K562 (cell line): ENCODE measurements around the gene ASCC1. TPM values are rescaled to one million over a fixed set of nuclear protein-coding genes. Genes with fewer than 3 reads are reported as not detected.
A peak's percentile ranks its signal among the peaks of the same experiment; 100 is the strongest.

Experiments
- ATAC-seq: fragments of 200-7000 bp; cut with Tn5 transposase; 3 replicates; pipeline ENCODE4 v1.9.1; 2020; ENCODE audit warnings: moderate library complexity
- BruUV-seq: library from RNA; stranded (reverse); fragments of 400-500 nt; replicated peaks from 2 replicates; lab custom pipeline; 2021; lab: Mats Ljungman, UMichigan
- CTCF ChIA-PET: fragments of 300-600 bp; formaldehyde crosslinking; extraction: SDS; loops from one replicate; lab custom pipeline; 2021; ENCODE audit warnings: low intra/inter-chr PET ratio; lab: Yijun Ruan, JAX
- POLR2A ChIA-PET: fragments of 300-600, 350-650 bp; sonication (Branson Sonifier 250); formaldehyde crosslinking; extraction: SDS; loops from one replicate; lab custom pipeline; 2021; ENCODE audit warnings: antibody characterized with exemption, inconsistent platforms; lab: Yijun Ruan, JAX
- DNase-seq, 4 experiments: peaks; one replicate each; pipeline versions ENCODE4 v3.0.0 to v3.0.0-alpha.2; 2011 to 2018; ENCODE audit warnings: low spot score in 3 of 4, mixed read lengths in 3 of 4; ENCODE audit errors: extremely low read depth in 1 of 4
- FAIRE-seq: peaks from 2 replicates; lab custom pipeline; 2011; peaks lifted over from hg19 to GRCh38; lab: Jason Lieb, UNC
- H2AFZ ChIP-seq: 2 replicates; pipeline ENCODE4 v1.6.0; 2011; ENCODE audit warnings: low read depth, low read length, control low read depth, inconsistent platforms
- H3K27ac ChIP-seq: fragments of 200-600 bp; 3 replicates; pipeline ENCODE4 v1.8.0; 2011; ENCODE audit warnings: low read depth, mild to moderate bottlenecking, control low read depth, inconsistent platforms, low read length, moderate library complexity, mixed read lengths; ENCODE audit errors: extremely low read depth
- H3K27me3 ChIP-seq, 2 experiments: fragments of 300-600 bp in 1 of 2; 2 replicates in 1 of 2; 3 replicates in 1 of 2; pipeline versions ENCODE4 v1.6.0 to v1.8.0; 2011; ENCODE audit warnings: inconsistent platforms in 2 of 2, low read length in 2 of 2, mild to moderate bottlenecking in 1 of 2, mixed read lengths in 1 of 2, moderate library complexity in 1 of 2; ENCODE audit not compliant: control insufficient read depth in 2 of 2, insufficient read depth in 2 of 2
- H3K36me3 ChIP-seq: fragments of 300-600 bp; 3 replicates; pipeline ENCODE4 v1.8.0; 2011; ENCODE audit warnings: mild to moderate bottlenecking, low read length, inconsistent platforms; ENCODE audit not compliant: control insufficient read depth, insufficient read depth
- H3K4me1 ChIP-seq, 2 experiments: fragments of 200-600 bp in 1 of 2; replicated peaks in 1 of 2; 2 replicates in 1 of 2; 3 replicates in 1 of 2; pipeline versions ENCODE4 v1.5.1 to v1.8.0; 2011; ENCODE audit warnings: inconsistent platforms in 2 of 2, low read length in 2 of 2, mild to moderate bottlenecking in 1 of 2, mixed read lengths in 1 of 2, moderate library complexity in 1 of 2; ENCODE audit not compliant: control insufficient read depth in 2 of 2, insufficient read depth in 2 of 2
- H3K4me2 ChIP-seq: 2 replicates; pipeline ENCODE4 v1.6.1; 2011; ENCODE audit warnings: low read length, control low read depth, inconsistent platforms, mixed read lengths; ENCODE audit not compliant: insufficient read depth
- H3K4me3 ChIP-seq: fragments of 200-600 bp; sonication (generic), shearing (Covaris generic); 2 replicates; pipeline ENCODE4 v1.5.1; 2016; ENCODE audit warnings: control low read depth, inconsistent platforms
- H3K79me2 ChIP-seq: fragments of 200-600 bp; 3 replicates; pipeline ENCODE4 v1.8.0; 2011; ENCODE audit warnings: low read length, inconsistent platforms; ENCODE audit not compliant: control insufficient read depth, insufficient read depth
- H3K9ac ChIP-seq, 2 experiments: 2 replicates each; pipeline versions ENCODE4 v1.6.0 to v1.6.1; 2011; ENCODE audit warnings: low read depth in 2 of 2, low read length in 2 of 2, control low read depth in 1 of 2, inconsistent platforms in 1 of 2, mild to moderate bottlenecking in 1 of 2, mixed read lengths in 1 of 2; ENCODE audit not compliant: insufficient read depth in 1 of 2
- H3K9me1 ChIP-seq: one replicate; pipeline ENCODE4 v1.6.0; 2011; ENCODE audit warnings: inconsistent platforms, mild to moderate bottlenecking, low read length, moderate library complexity; ENCODE audit not compliant: control insufficient read depth, insufficient read depth
- H3K9me3 ChIP-seq: replicated peaks from 2 replicates; pipeline ENCODE4 v1.5.1; 2011; ENCODE audit warnings: low read depth, low read length, inconsistent platforms; ENCODE audit not compliant: control insufficient read depth, insufficient read depth
- H4K20me1 ChIP-seq: replicated peaks from 2 replicates; pipeline ENCODE4 v1.6.1; 2011; ENCODE audit warnings: low read length, inconsistent platforms, mixed read lengths; ENCODE audit not compliant: control insufficient read depth, insufficient read depth
- PCBP2 ChIP-seq: fragments of 200-400 bp; formaldehyde crosslinking; IDR thresholded peaks from 2 replicates; pipeline ENCODE4 v1.6.1; 2018; ENCODE audit warnings: low read length, low read depth, mild to moderate bottlenecking, moderate library complexity; ENCODE audit not compliant: poor library complexity, severe bottlenecking
- PHB ChIP-seq: fragments of 250-450 bp; sonication (Bioruptor Pico); IDR thresholded peaks from 2 replicates; pipeline ENCODE4 v1.5.0; 2021
- POLR2G ChIP-seq: fragments of 200-400 bp; formaldehyde crosslinking; IDR thresholded peaks from 2 replicates; pipeline ENCODE4 v1.6.1; 2017; ENCODE audit warnings: low read depth, mild to moderate bottlenecking, antibody characterized with exemption, low read length, moderate library complexity
- ZKSCAN8 ChIP-seq: fragments of 200-800 bp; sonication (Bioruptor generic); IDR thresholded peaks from 2 replicates; pipeline ENCODE4 v1.6.1; 2016; ENCODE audit warnings: missing genetic modification characterization, missing compliant biosample characterization
- ZNF134 ChIP-seq: fragments of 250-450 bp; sonication (Bioruptor Pico); conservative IDR thresholded peaks from 2 replicates; pipeline ENCODE4 v1.4.0; 2020
- WGBS: fragments of 100-300 bp; shearing (Covaris generic); methylation state at CpG from one replicate; pipeline ENCODE4 v1.1.6; 2016; ENCODE audit warnings: low coverage, mixed read lengths; ENCODE audit not compliant: insufficient coverage; ENCODE audit errors: missing lambda C conversion rate; 5-methylcytosine and 5-hydroxymethylcytosine counted together
- in situ Hi-C: fragments of 300-500 bp; cut with MboI; formaldehyde crosslinking; loops from 4 replicates; pipeline ENCODE4 v1.15.0; 2018; ENCODE audit warnings: inconsistent platforms, mixed read lengths
- intact Hi-C: fragments of 100-400 bp; cut with micrococcal nuclease; formaldehyde crosslinking; loops from 2 replicates; pipeline ENCODE4 v1.14.2; 2022
- polyA plus RNA-seq, 8 experiments: library from polyadenylated mRNA; depleted of rRNA in 4 of 8; stranded (reverse) in 5 of 8; unstranded in 3 of 8; fragments of >200 nt; fragmentation: Nextera tagmentation in 2 of 8; fragmentation: Illumina TruSeq in 1 of 8; extraction: Ambion mirVana in 2 of 8; extraction: Trizol in 1 of 8; gene quantifications; 2 replicates each; pipeline versions ENCODE4 v1.2.1 to v1.2.3, GENCODE V29; 2011 to 2014; ENCODE audit warnings: inconsistent platforms in 1 of 8, missing spikeins in 1 of 8
- total RNA-seq, 7 experiments: library from RNA; depleted of rRNA in 6 of 7; stranded (reverse); fragments of >200 nt in 6 of 7; fragmentation: Illumina TruSeq in 2 of 7; extraction: Trizol in 2 of 7; gene quantifications; 2 replicates each; pipeline versions ENCODE4 v1.2.1 to v1.2.3, GENCODE V29; 2011 to 2021; ENCODE audit warnings: low replicate concordance in 1 of 7
- TF ChIP-seq, protein P1 (sequence below): fragments of 450-650 bp; IDR thresholded peaks from 2 replicates; pipeline ENCODE4 v1.6.1; 2016; ENCODE audit warnings: borderline replicate concordance

ASCC1 gene
- total and polyA plus RNA-seq, 9 of the 15 experiments (the other 6 are each of a cell fraction or from before 2014, with no cell fraction given), result 31.7 to 73.3 (median 52.8) TPM

DNA sequence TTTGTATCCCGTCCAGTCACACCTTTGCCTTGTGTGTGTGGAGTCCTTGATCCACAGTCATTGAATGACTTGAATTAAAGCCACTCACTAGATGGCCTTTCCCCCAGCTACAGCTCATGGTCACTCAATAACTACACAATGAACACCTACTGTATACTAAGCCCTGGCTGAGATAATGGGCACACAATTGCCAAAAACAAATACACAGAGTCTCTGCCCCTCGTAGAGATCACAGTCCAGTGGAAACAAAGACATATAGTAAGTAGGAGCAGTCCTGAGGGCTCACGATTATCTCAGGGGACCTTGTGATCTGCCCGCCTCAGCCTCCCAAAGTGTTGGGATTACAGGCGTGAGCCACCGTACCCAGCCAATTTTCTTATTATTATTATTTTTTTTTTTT, 35.6 kb upstream of the ASCC1 start:
- TF ChIP-seq, protein P1, sequence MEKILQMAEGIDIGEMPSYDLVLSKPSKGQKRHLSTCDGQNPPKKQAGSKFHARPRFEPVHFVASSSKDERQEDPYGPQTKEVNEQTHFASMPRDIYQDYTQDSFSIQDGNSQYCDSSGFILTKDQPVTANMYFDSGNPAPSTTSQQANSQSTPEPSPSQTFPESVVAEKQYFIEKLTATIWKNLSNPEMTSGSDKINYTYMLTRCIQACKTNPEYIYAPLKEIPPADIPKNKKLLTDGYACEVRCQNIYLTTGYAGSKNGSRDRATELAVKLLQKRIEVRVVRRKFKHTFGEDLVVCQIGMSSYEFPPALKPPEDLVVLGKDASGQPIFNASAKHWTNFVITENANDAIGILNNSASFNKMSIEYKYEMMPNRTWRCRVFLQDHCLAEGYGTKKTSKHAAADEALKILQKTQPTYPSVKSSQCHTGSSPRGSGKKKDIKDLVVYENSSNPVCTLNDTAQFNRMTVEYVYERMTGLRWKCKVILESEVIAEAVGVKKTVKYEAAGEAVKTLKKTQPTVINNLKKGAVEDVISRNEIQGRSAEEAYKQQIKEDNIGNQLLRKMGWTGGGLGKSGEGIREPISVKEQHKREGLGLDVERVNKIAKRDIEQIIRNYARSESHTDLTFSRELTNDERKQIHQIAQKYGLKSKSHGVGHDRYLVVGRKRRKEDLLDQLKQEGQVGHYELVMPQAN, result no peak
- TF ChIP-seq ZKSCAN8 (CRISPR knock-in tag), result 0 out of 2 replicates have a peak, but pooled peaks have one; percentile 30
- CTCF ChIA-PET, result no interaction called here

DNA sequence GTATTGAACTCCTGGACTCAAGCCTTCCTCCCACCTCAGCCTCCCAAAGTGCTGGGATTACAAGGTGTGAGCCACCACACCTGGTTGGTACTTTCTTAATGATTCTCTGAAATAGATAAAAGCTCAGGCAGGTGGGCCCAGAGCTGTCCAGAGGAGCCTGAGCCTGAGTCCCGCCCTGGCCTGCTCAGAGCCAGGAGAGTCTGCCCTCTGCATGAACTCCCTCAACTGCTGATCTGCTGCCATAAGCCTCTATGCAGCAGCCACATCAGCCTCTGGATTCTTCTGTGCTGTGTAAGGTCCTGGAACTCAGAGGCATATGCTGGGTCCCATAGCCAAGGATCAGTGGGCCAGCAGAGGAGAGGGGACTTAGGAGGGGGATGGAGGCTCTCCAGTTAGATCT, 34.6 kb upstream of the ASCC1 start:
- BruUV-seq, result no TSS peak
- H3K27ac ChIP-seq, result no peak overlapping the region
- 0 out of 2 replicates have a peak, but pooled peaks have one; percentile 29 for TF ChIP-seq ZNF134 (CRISPR knock-in tag)
- no peak for TF ChIP-seq PHB
- TF ChIP-seq POLR2G, result no peak
- no peak for TF ChIP-seq PCBP2
- POLR2A ChIA-PET, result interaction anchor here (0.8 to 7.5 kb wide), 3 partner anchors 8 to 24 kb away, joined by 3 to 42 read pairs (median 3); no protein-coding TSS in a partner anchor
- H3K9me3 ChIP-seq, result no peaks in the 10 kb centered on the region
- in situ Hi-C loops, result no loop called here
- H3K36me3 ChIP-seq, result no peaks in the 10 kb centered on the region
- peak; percentile 40 for ATAC-seq
- no peaks in the 10 kb centered on the region for H4K20me1 ChIP-seq
- peak overlapping the region; percentile 7 to 82; a peak in 2 of 4 replicates for H3K9ac ChIP-seq
- H2AFZ ChIP-seq, result peak overlapping the region; percentile 72
- no peak overlapping the region; the same call in 1 of the 2 replicates for H3K4me2 ChIP-seq
- intact Hi-C loops, result no loop called here
- 83% methylated on average over 1 of the region's 1 CpG for WGBS
- H3K9me1 ChIP-seq, result no peaks in the 10 kb centered on the region
- H3K4me1 ChIP-seq, result peaks cover 27 to 45% of the 10 kb centered on the region in 2 experiments
- FAIRE-seq, result no peak
- no peaks in the 10 kb centered on the region for H3K79me2 ChIP-seq
- CTCF ChIA-PET, result no interaction called here
- no peak overlapping the region for H3K4me3 ChIP-seq
- DNase-seq, result peak in 1 of 4 experiments; percentile 50
- no peaks in the 10 kb centered on the region for H3K27me3 ChIP-seq

More for the DNA sequence above, 35.6 kb upstream of the ASCC1 start:
- ATAC-seq (no peak), DNase-seq (no peak), FAIRE-seq (no peak)
- Histone ChIP-seq H3K79me2 (no peaks in the 10 kb centered on the region), H3K4me1 (peaks cover 26 to 39% of the 10 kb centered on the region in 2 experiments), H4K20me1 (no peaks in the 10 kb centered on the region), H2AFZ (peak overlapping the region; percentile 52), H3K9me3 (no peaks in the 10 kb centered on the region), H3K4me3 (no peak overlapping the region), H3K9ac (no peak overlapping the region), H3K9me1 (no peaks in the 10 kb centered on the region), H3K27ac (no peak overlapping the region), H3K27me3 (no peaks in the 10 kb centered on the region), H3K36me3 (no peaks in the 10 kb centered on the region), H3K4me2 (no peak overlapping the region)
- BruUV-seq, result no TSS peak
- POLR2A ChIA-PET, result interaction anchor here (0.6 to 7.5 kb wide), 5 partner anchors 7 to 36 kb away, joined by 3 to 42 read pairs (median 3); partner anchors contain the start of gene ANAPC16
- 79% methylated on average over 6 of the region's 6 CpGs for whole genome bisulfite sequencing
- in situ Hi-C loops, result no loop called here
- intact Hi-C loops, result no loop called here
